Trophoblast cell (in vitro differentiated cells and primary cell): ENCODE results near the gene ZFYVE1.

ENCODE experiments used
- DNase-seq, 2 donors: peaks; one replicate each; pipeline ENCODE4 v3.0.0-alpha.2; 2016
- H2AFZ ChIP-seq: 2 replicates; pipeline ENCODE4 v1.6.1; 2013; ENCODE audit warnings: low read length, moderate library complexity, mild to moderate bottlenecking; ENCODE audit not compliant: insufficient read depth, poor library complexity
- H2AK5ac ChIP-seq: 2 replicates; pipeline ENCODE4 v1.6.1; 2013; ENCODE audit warnings: mild to moderate bottlenecking, low read length
- H2BK120ac ChIP-seq: 2 replicates; pipeline ENCODE4 v1.6.1; 2013; ENCODE audit warnings: low read length, mild to moderate bottlenecking, moderate library complexity; ENCODE audit not compliant: insufficient read depth, poor library complexity
- H2BK12ac ChIP-seq: 2 replicates; pipeline ENCODE4 v1.6.1; 2013; ENCODE audit warnings: mild to moderate bottlenecking, low read length, moderate library complexity
- H2BK5ac ChIP-seq: 2 replicates; pipeline ENCODE4 v1.6.1; 2013; ENCODE audit warnings: low read length, low read depth, moderate library complexity, mild to moderate bottlenecking; ENCODE audit not compliant: poor library complexity
- H3K14ac ChIP-seq: 2 replicates; pipeline ENCODE4 v1.6.1; 2013; ENCODE audit warnings: mild to moderate bottlenecking, low read length
- H3K18ac ChIP-seq: 2 replicates; pipeline ENCODE4 v1.6.1; 2013; ENCODE audit warnings: mild to moderate bottlenecking, low read length
- H3K23ac ChIP-seq: 2 replicates; pipeline ENCODE4 v1.6.1; 2013; ENCODE audit warnings: low read length
- H3K27ac ChIP-seq: 2 replicates; pipeline ENCODE4 v1.5.1; 2013; ENCODE audit warnings: low read depth, mild to moderate bottlenecking, inconsistent platforms, low read length, moderate library complexity
- H3K27me3 ChIP-seq: 2 replicates; pipeline ENCODE4 v1.6.1; 2013; ENCODE audit warnings: inconsistent platforms, mild to moderate bottlenecking, low read length, moderate library complexity; ENCODE audit not compliant: insufficient read depth
- H3K36me3 ChIP-seq, 2 experiments: 1 replicate in 1 of 2; 2 replicates in 1 of 2; pipeline ENCODE4 v1.6.1; 2013; ENCODE audit warnings: low read length in 2 of 2, mild to moderate bottlenecking in 2 of 2, moderate library complexity in 1 of 2; ENCODE audit not compliant: insufficient read depth in 2 of 2, control insufficient read depth in 1 of 2
- H3K4ac ChIP-seq: 2 replicates; pipeline ENCODE4 v1.6.1; 2013; ENCODE audit warnings: low read depth, mild to moderate bottlenecking, low read length, moderate library complexity
- H3K4me1 ChIP-seq, 2 experiments: 1 replicate in 1 of 2; 2 replicates in 1 of 2; pipeline ENCODE4 v1.6.1; 2013; ENCODE audit warnings: low read length in 2 of 2, mild to moderate bottlenecking in 2 of 2, moderate library complexity in 1 of 2; ENCODE audit not compliant: insufficient read depth in 2 of 2, control insufficient read depth in 1 of 2
- H3K4me2 ChIP-seq: 2 replicates; pipeline ENCODE4 v1.6.1; 2013; ENCODE audit warnings: inconsistent platforms, mild to moderate bottlenecking, low read length, moderate library complexity
- H3K4me3 ChIP-seq: 2 replicates; pipeline ENCODE4 v1.5.1; 2013; ENCODE audit warnings: mild to moderate bottlenecking, low read depth, low read length, inconsistent platforms
- H3K79me1 ChIP-seq: one replicate; pipeline ENCODE4 v1.6.1; 2013; ENCODE audit warnings: low read length
- H3K79me2 ChIP-seq: 2 replicates; pipeline ENCODE4 v1.6.1; 2013; ENCODE audit warnings: low read length, mild to moderate bottlenecking; ENCODE audit not compliant: control insufficient read depth, insufficient read depth, poor library complexity
- H3K9ac ChIP-seq: 2 replicates; pipeline ENCODE4 v1.6.1; 2013; ENCODE audit warnings: mild to moderate bottlenecking, low read length
- H3K9me3 ChIP-seq: 2 replicates; pipeline ENCODE4 v1.6.1; 2013; ENCODE audit warnings: low read depth, mild to moderate bottlenecking, control low read depth, inconsistent platforms, low read length; ENCODE audit not compliant: insufficient read depth
- H4K12ac ChIP-seq: 2 replicates; pipeline ENCODE4 v1.6.1; 2013; ENCODE audit warnings: low read depth, mild to moderate bottlenecking, low read length, moderate library complexity
- H4K8ac ChIP-seq: 2 replicates; pipeline ENCODE4 v1.6.1; 2013; ENCODE audit warnings: low read depth, mild to moderate bottlenecking, low read length, moderate library complexity
- H4K91ac ChIP-seq: one replicate; pipeline ENCODE4 v1.6.1; 2013; ENCODE audit warnings: low read depth, mild to moderate bottlenecking, low read length, moderate library complexity
- WGBS: extraction: QIAGEN DNeasy Blood & Tissue Kit; methylation state at CpG from one replicate; pipeline ENCODE4 v1.1.7; 2013; ENCODE audit warnings: missing lambda C conversion rate; ENCODE audit not compliant: insufficient read length, insufficient coverage; ENCODE audit errors: extremely low coverage; 5-methylcytosine and 5-hydroxymethylcytosine counted together

The ZFYVE1 gene

DNA sequence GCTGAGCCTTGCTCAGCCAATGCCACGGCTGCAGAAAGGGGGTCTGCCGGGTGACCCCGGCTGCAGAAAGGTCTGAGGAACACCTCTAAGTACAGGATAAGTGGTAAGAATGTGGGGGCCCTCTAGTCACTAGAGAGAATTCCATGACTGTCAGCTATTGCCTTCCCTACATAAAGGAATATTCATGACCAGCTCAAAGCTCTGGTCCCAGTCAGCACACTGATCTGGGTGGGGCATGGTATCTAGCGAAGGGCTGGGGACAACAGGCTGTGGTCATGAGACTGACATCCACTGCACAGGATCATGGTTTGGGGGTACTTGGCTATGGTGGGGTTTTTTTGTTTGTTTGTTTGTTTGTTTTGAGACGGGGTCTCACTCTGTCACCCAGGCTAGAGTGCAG is 58.6 kb downstream of the ZFYVE1 start:
- H3K27me3 ChIP-seq = no peaks in the 10 kb centered on the region
- no peak overlapping the region for H4K8ac ChIP-seq
- no peaks in the 10 kb centered on the region for H3K79me2 ChIP-seq
- no peak for DNase-seq
- no peak overlapping the region for H3K9ac ChIP-seq
- no peak overlapping the region for H4K91ac ChIP-seq
- H3K4ac ChIP-seq = no peak overlapping the region
- peaks cover 32 to 33% of the 10 kb centered on the region in 2 experiments for H3K36me3 ChIP-seq
- no peak overlapping the region for H3K23ac ChIP-seq
- no peak overlapping the region for H2BK12ac ChIP-seq
- H3K18ac ChIP-seq = no peak overlapping the region
- no peak overlapping the region for H3K14ac ChIP-seq
- no CpG with 5 or more reads among the region's 5 CpGs for WGBS
- no peak overlapping the region for H2AK5ac ChIP-seq
- H2BK5ac ChIP-seq = no peak overlapping the region
- no peaks in the 10 kb centered on the region for H3K9me3 ChIP-seq
- no peak overlapping the region for H4K12ac ChIP-seq
- H2AFZ ChIP-seq = no peak overlapping the region
- no peak overlapping the region for H3K4me2 ChIP-seq
- H2BK120ac ChIP-seq = no peak overlapping the region
- H3K4me1 ChIP-seq = no peaks in the 10 kb centered on the region
- H3K79me1 ChIP-seq = no peaks in the 10 kb centered on the region
- H3K4me3 ChIP-seq = no peak overlapping the region
- H3K27ac ChIP-seq = no peak overlapping the region

DNA sequence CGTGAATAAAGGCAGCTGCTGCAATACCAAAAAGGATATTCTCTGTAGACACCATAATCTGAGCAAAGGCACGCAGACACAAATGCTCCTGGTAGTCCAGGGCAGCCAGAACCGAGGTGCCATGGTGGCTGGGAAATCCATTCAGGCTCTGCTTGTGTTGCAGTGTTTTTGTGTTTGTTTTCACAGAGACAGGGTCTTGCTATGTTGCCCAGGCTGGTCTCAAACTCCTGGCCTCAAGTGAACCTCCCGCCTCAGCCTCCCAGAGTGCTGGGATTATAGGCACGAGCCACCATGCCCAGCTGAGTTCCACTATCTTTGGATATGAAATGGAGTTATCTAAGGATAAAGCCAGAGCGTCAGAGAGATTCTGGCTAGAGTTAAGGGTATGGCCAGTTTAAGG is 60.9 kb downstream of the ZFYVE1 start:
- Histone ChIP-seq H3K23ac (no peak overlapping the region), H3K27ac (no peak overlapping the region), H3K4me2 (no peak overlapping the region), H3K14ac (no peak overlapping the region), H4K8ac (no peak overlapping the region), H2BK120ac (no peak overlapping the region), H2BK12ac (no peak overlapping the region), H3K9me3 (no peaks in the 10 kb centered on the region), H3K36me3 (peaks cover 26 to 28% of the 10 kb centered on the region in 2 experiments), H4K91ac (no peak overlapping the region), H3K18ac (no peak overlapping the region), H3K79me1 (no peaks in the 10 kb centered on the region), H2AFZ (no peak overlapping the region), H2BK5ac (no peak overlapping the region), H3K27me3 (no peaks in the 10 kb centered on the region), H3K79me2 (no peaks in the 10 kb centered on the region), H3K4me1 (no peaks in the 10 kb centered on the region), H2AK5ac (no peak overlapping the region), H4K12ac (no peak overlapping the region), H3K9ac (no peak overlapping the region), H3K4ac (no peak overlapping the region), H3K4me3 (no peak overlapping the region)
- peak in 1 of 2 donors; percentile 9 for DNase-seq
- no CpG with 5 or more reads among the region's 6 CpGs for WGBS

DNA sequence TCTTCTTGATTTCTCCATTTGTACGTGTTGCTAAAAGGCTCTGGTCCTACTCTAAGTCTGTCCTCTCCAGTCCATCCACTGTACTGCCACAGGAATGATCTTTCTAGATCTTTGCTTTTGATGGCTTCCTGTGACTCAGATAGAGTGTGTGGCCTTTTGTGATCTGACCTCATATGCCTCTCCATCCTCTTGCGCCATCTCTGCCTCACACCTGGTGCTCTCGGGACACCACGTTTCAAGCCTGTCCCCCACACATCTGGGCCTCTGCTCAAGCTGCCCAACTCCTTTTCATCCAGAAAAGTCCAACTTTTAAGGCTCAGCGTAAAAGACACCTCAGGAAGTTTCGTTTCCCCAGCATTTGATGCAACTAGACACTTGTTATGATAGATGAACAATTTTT is 61.7 kb downstream of the ZFYVE1 start:
- Histone ChIP-seq H2AFZ (no peak overlapping the region), H4K8ac (no peak overlapping the region), H2BK120ac (no peak overlapping the region), H3K36me3 (peaks cover 18 to 24% of the 10 kb centered on the region in 2 experiments), H3K9me3 (no peaks in the 10 kb centered on the region), H3K4me2 (no peak overlapping the region), H2BK12ac (no peak overlapping the region), H4K91ac (no peak overlapping the region), H3K18ac (no peak overlapping the region), H3K79me1 (no peaks in the 10 kb centered on the region), H3K14ac (no peak overlapping the region), H2AK5ac (no peak overlapping the region), H3K4me3 (no peak overlapping the region), H3K4me1 (no peaks in the 10 kb centered on the region), H3K4ac (no peak overlapping the region), H3K9ac (no peak overlapping the region), H4K12ac (no peak overlapping the region), H2BK5ac (no peak overlapping the region), H3K27me3 (no peaks in the 10 kb centered on the region), H3K27ac (no peak overlapping the region), H3K79me2 (no peaks in the 10 kb centered on the region), H3K23ac (no peak overlapping the region)
- WGBS = no CpG with 5 or more reads among the region's 6 CpGs
- peak; percentile 53 to 79 for DNase-seq

DNA sequence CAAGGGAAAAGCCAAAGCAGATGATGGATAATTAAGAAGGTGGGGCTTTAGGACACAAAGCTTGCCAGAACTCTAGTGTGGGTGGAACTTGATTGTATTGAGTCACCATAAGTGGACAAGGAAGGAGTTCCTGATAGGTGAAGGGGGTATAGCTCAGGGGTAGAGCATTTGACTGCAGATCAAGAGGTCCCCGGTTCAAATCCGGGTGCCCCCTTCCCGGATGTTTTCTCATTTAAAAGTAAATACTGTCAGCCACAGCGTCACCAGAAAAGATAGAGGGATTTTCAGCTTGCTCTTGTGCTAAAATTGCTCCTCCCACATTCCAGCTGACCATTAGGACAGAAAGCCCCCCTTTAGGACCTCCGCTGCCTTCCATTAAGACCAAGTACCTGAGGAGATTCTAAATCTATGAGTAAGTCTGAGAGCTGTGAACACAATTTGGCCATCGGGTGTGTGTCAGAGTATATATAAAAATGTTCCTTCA is 64.0 kb downstream of the ZFYVE1 start:
- Histone ChIP-seq H3K9me3 (no peaks in the 10 kb centered on the region), H4K12ac (no peak overlapping the region), H4K91ac (no peak overlapping the region), H2BK12ac (no peak overlapping the region), H2AFZ (no peak overlapping the region), H3K18ac (no peak overlapping the region), H3K4ac (no peak overlapping the region), H2BK120ac (no peak overlapping the region), H3K4me1 (no peaks in the 10 kb centered on the region), H2AK5ac (no peak overlapping the region), H3K9ac (no peak overlapping the region), H3K4me3 (no peak overlapping the region), H3K79me1 (no peaks in the 10 kb centered on the region), H2BK5ac (no peak overlapping the region), H4K8ac (no peak overlapping the region), H3K4me2 (no peak overlapping the region), H3K79me2 (no peaks in the 10 kb centered on the region), H3K23ac (no peak overlapping the region), H3K27ac (no peak overlapping the region), H3K27me3 (no peaks in the 10 kb centered on the region), H3K14ac (no peak overlapping the region), H3K36me3 (peaks cover 17 to 21% of the 10 kb centered on the region in 2 experiments)
- no CpG with 5 or more reads among the region's 6 CpGs for WGBS
- no peak for DNase-seq
